Dedifferentiated amniotic fluid mesenchymal stem cell (primary cell): ENCODE measurements around the gene RTN4RL1.

Experiments used
- DNase-seq: peaks from one replicate; pipeline ENCODE4 v3.0.0-alpha.2; 2016; ENCODE audit errors: extremely low spot score

Gene RTN4RL1

DNA sequence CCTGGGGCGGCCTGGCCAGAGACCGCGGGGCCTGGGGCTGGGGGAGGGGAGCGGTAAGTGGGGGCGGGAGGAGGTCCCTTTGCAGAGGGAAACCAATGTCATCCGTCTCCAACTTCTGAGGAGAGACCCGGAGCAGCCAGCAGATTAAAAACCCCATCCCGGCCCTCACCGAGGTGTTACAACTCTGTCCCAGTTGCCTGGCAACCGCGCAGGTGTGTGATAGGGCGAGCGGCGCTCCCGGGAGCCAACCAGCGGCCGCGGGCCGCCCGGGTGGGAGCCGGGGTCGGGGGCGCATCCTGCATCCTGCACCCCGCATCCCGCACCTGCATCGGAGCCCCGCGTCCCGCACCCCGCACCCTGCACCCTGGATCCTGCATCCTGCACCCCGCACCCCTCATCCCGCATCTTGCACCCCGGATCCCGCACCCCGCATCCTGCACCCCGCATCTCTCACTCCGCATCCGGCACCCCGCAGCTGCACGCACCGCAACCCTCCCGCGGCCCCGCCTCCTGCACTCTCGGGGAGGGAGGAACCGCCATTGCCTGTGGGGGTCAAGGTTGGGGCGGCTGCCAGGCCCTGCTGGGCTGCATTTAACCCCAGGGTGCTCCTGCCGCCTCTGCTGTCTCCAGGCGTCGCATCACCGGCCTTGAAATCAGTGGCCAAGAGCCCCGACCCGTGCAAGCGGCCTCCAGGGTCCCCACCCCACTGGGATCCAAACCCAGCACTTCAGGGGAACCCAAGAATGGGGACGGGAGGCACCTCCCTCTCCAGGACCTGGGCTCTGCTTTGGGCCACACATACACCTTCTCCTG lies 47.3 kb downstream of the RTN4RL1 start:
- no peak for DNase-seq

GRCh38 chr17:1976683-1977064 lies 48.5 kb downstream of the RTN4RL1 start:
- no peak for DNase-seq

DNA sequence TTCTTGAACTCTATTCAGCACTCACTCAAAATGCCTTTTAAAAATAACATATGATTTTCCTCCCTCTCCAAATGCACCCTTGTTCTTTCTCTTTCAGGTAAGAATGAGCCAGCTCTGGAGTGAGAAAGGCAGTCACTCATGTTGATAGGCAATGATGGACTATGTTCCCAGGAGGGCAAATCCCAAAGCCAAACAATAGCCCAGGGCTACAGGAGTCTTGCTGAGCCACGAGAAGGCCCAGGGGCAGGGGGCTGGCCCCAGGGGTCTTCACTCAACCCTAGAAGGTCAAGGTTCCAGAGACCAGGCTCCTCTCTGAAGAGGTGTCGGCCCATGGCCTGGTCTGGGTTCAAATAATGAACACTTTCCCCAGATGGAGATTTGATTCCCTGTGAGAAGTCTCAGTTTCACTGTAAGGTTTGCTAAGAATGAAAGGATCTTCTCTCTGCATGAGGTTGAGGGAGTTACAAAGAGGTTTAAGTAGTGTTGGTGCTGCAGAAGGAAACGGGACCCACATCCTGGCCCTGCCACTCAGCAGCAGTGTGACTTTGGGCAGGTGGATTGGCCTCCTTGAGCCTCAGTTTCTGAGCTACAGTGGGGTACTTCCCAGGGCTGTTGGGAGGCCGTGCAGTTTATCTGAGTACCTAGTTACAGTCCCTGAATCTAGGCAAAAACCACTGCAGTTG lies 49.0 kb downstream of the RTN4RL1 start:
- DNase-seq: no peak

GRCh38 chr17:1975573-1975972 lies 49.6 kb downstream of the RTN4RL1 start:
- DNase-seq: no peak

GRCh38 chr17:1972487-1973160 lies 52.5 kb downstream of the RTN4RL1 start:
- DNase-seq: no peak

DNA sequence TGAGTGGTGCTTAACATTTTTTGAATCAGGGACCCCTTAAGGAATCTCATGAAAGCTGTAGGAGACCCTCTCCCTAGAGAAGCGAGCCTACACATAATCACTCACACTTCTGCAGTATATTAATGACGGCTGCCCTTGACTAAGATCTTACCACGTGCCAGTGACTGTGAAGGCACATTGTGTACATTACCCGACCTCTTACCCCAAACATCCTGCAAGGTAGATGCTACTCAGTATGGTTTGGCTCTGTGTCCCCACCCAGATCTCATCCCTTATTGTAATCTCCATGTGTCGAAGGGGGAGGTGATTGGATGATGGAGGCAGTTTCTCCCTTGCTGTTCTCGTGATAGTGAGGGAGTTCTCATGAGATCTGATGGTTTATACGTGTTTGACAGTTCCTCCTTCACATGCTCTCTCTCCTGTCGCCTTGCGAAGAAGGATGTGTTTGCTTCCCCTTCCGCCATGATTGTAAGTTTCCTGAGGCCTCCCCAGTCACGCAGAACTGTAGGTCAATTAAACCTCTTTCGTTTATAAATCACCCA lies 54.2 kb downstream of the RTN4RL1 start:
- DNase-seq: no peak

DNA sequence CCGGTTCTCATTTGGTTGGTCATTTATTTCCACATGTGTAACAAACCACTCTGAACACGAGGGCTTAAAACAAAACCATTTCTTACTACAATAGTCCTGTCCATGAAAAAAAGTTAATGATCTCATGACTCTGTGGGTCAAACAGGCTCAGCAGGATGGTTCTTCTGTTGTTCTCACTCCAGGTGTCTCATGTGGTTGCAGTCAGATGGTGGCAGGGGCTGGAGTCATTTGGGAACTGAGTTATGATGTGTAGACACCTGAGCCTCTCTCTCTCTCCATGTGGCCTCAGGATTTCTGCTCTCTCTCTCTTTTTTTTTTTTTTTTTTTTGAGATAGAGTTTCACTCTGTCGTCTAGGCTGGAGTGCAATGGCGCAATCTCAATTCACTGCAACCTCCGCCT lies 55.4 kb downstream of the RTN4RL1 start:
- DNase-seq: no peak

GRCh38 chr17:1967213-1967612 lies 57.9 kb downstream of the RTN4RL1 start:
- DNase-seq: no peak

DNA sequence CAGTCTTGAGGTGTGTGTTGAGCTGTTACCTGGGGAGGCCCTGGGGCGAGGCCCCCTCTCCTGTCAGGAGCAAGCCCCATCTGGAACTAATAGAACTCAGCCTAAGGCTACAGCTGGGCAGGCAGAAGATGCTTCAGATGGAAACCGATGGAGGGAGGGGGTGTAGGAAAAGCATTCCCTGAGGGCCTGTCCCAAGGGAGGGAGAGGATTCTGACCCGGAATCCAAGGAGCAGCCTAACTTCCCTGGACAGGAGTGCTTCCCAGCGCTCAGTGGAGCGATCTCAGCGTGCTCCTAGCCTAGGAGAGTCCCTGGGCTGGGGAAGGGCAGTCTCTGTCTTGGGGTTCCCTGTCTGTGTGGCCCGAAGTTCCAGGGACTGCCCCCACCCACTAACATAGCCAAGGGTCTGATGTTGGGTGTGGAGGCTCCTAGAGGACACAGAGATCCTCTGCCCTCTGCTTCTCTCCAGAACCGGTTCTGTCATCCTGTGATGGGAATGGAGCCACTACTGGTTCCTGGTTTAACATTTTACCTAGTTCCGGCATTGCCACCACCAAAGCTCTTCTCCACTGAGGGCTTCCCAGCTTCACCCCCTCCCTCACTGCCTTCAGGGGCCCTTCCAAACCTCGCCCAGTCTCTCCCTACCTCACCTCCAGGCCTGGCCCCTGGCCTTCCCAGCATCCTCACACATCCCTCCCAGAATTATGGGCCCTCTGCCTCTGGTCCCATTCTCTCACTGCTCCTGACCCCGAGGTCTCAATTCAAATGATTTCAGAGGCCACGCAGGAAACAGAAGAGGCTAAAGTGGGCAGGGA lies 58.7 kb downstream of the RTN4RL1 start:
- DNase-seq: no peak

DNA sequence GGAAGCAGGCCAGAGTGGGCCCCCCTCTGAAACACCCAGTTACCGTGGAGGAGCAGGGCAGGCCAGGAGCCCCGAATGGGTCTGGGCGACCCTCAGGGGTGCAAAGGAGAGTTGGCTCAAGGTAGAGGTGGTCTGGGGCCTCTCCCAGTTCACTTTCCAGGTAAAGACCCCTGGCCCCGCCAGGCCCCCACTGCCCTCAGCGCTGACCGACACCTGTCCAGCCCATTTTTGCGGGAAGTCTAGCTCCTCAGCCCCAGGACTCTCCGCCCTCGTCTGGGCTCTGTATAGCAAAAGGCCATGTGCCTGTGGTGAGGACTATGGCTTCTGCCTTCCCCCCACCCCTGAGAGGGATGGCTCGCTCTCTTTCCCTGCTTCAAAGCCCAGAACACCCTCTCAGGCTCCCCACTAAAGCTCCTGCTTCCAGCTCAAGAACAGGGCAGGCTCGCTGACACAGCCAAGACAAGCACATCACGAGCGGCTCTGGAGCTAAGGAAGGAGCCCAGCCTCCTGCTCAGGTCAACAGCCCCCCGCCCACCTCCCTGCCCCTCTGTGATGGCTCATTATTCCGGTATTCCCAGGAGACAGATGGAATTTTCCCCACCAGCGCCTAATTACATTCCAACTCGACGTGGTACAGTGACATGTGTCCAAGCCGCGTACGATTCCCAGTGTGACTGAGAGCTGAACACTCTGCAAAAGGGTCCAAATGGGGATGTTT lies 59.4 kb downstream of the RTN4RL1 start:
- no peak for DNase-seq

DNA sequence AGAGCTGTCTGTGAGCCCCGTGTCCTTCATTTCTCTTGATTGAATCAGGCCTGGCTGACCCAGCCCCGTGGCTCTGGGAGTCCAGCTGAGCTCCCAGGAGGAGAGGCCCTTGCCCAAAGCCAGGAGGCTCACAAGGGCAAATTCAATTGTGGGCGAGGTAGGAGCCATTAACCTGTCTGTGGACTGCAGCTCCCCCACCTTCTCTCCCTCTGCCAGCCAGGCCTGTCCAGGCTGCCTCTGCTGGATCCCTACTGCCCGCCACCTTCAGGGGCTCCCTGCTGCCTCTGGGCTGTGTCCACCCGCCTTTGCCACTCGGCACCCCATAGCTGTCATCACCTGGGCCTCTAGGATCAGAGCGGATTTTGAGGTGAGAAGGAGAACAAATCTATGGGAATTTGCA lies 61.9 kb downstream of the RTN4RL1 start:
- DNase-seq: no peak

GRCh38 chr17:1961189-1961588 lies 63.9 kb downstream of the RTN4RL1 start:
- DNase-seq: no peak

- DNase-seq: no peak
These were observed 64.6 kb downstream of the RTN4RL1 start for GRCh38 chr17:1960545-1960912.

DNA sequence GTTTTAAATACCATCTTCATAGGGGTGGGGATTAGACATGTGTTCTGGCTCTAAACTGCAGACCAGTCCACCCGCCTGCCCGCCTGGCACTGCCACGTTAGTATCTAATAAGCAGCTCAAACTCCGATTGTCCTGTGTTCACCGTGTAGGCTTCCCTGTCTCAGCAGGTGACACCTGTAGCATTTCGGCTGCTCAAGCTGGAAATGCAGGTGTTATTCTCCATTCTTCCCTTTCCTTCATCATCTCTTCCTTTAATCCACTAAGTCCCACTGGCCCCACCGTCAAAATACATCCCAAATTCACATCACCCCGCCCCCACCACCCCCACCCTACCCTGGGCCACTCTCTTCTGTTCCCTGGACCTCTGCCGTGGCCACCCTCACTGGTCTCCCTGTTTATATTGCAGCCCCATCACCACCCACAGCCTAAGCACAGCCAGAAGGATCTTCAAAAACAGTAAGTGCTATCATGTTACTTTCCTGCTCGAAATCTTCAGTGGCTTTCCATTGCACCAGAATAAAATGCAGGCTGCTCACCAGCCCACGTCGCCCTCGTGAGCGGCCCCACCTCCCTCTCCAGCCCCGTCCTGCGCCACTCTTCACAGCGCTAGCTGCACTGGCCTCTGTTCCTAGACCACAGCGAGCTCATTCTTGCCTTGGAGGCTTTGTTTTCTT lies 65.1 kb downstream of the RTN4RL1 start:
- peak; percentile 62 for DNase-seq

DNA sequence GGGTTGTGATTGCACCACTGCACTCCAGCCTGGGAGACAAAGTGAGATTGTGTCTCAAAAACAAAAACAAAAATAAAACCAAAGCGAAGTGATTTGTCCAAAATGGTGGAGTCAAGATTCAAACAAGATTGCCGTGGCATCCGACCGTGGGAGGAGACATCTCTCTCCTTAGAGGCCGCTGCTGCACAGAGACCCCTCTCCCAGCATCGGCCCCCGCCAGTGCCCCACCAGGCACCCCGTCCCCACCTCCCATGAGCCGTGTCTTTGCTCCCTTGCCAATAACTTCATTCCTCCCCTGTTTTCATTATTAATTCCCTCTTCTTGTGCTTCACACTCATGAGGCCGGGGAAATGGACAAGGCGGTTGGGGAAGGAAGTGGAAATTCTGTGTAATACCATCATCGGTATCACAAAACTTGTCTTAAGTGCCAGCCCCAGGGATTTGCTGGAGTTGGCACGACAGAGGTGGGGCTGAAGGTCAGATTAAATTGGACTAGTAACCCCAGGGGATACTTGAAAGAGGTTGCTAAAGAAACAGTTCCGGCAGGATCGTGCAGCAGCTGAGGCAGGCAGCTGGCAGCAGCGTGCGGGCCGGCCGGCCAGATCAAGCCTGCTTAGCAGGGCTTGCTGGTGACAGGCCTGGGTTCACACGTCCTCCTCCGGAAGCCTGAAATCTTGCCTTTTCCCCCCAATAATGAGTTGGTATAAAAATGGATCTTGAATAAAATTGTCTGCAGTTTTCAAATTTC lies 66.8 kb downstream of the RTN4RL1 start:
- DNase-seq: no peak

DNA sequence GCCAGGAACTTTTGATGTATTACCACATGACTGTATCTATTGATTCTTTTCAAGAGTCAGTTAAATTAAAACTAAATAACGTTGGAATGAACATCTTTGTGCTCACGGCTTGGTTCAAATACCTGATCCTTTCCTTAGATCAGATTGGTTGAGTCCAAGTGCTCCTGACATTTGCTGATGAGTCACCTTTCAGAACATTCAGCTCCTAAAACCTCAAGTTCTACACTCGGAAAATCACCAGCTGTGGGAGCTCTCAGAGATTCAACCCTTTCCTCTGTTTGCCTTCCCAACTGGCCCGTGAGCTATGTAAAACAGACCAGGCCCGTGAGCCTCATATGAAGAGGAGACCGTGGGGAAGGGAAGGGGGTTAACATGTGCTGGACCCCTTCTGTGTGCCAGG lies 68.1 kb downstream of the RTN4RL1 start:
- no peak for DNase-seq

DNA sequence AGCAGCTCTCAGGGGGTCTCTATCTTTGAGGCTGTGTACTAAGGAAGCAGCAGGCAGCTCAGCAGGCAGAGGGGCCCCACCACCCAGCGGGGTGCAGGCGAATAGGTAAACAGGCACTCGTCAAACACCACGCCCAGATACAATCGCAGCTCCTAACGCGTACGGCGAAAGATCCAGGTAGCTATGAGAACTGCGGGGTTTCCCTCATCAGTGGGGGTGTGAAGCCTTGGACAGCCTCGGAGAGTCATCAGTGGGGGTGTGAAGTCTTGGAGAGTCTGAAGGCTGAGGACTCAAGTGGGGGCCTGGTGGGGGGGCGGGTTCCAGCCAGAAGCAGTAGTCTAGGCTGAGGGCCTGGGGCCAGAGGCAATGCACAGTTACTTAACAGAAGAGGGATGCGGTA lies 69.0 kb downstream of the RTN4RL1 start:
- DNase-seq: no peak

GRCh38 chr17:1953831-1954230 lies 71.3 kb downstream of the RTN4RL1 start:
- no peak for DNase-seq

GRCh38 chr17:1951920-1952319 lies 73.2 kb downstream of the RTN4RL1 start:
- no peak for DNase-seq

- DNase-seq: no peak
These were observed 75.4 kb downstream of the RTN4RL1 start for GRCh38 chr17:1949754-1950153.
